Osteoblast (primary cell): ENCODE results near the gene CSMD2. TPM values are rescaled to one million over a fixed set of nuclear protein-coding genes. Genes with fewer than 3 reads are reported as not detected.

Source experiments
- DNase-seq: peaks from one replicate; pipeline ENCODE4 v3.0.0; 2011; ENCODE audit warnings: low spot score, mixed read lengths; ENCODE audit not compliant: insufficient read length; ENCODE audit errors: missing footprints
- H2AFZ ChIP-seq: 2 replicates; pipeline ENCODE4 v1.6.0; 2011; ENCODE audit warnings: mild to moderate bottlenecking, low read length
- H3K27ac ChIP-seq: 2 replicates; pipeline ENCODE4 v1.5.1; 2011; ENCODE audit warnings: mild to moderate bottlenecking, low read depth, low read length, moderate library complexity
- H3K27me3 ChIP-seq: 2 replicates; pipeline ENCODE4 v1.6.0; 2012; ENCODE audit warnings: mild to moderate bottlenecking, control low read depth, inconsistent platforms, low read length, moderate library complexity; ENCODE audit not compliant: insufficient read depth
- H3K36me3 ChIP-seq: 2 replicates; pipeline ENCODE4 v1.5.1; 2011; ENCODE audit warnings: mild to moderate bottlenecking, low read length, control low read depth, moderate library complexity; ENCODE audit not compliant: insufficient read depth
- H3K4me1 ChIP-seq: 2 replicates; pipeline ENCODE4 v1.5.1; 2011; ENCODE audit warnings: mild to moderate bottlenecking, low read length, control low read depth, moderate library complexity; ENCODE audit not compliant: insufficient read depth
- H3K4me2 ChIP-seq: 2 replicates; pipeline ENCODE4 v1.6.0; 2011; ENCODE audit warnings: mild to moderate bottlenecking, low read length; ENCODE audit not compliant: insufficient read depth
- H3K4me3 ChIP-seq: fragments of 200-600 bp; sonication (generic); 3 replicates; pipeline ENCODE4 v1.5.1; 2012; ENCODE audit warnings: mild to moderate bottlenecking, low read length, inconsistent platforms; ENCODE audit not compliant: insufficient read depth
- H3K79me2 ChIP-seq: 2 replicates; pipeline ENCODE4 v1.6.0; 2012; ENCODE audit warnings: mild to moderate bottlenecking, low read length, control low read depth, inconsistent platforms; ENCODE audit not compliant: insufficient read depth
- H3K9me3 ChIP-seq: 2 replicates; pipeline ENCODE4 v1.5.1; 2011; ENCODE audit warnings: low read depth, low read length, control low read depth
- H4K20me1 ChIP-seq: 2 replicates; pipeline ENCODE4 v1.6.0; 2012; ENCODE audit warnings: mild to moderate bottlenecking, low read length, control low read depth; ENCODE audit not compliant: insufficient read depth
- CTCF ChIP-seq: IDR thresholded peaks from 2 replicates; pipeline ENCODE4 v1.5.1; 2011; ENCODE audit warnings: mild to moderate bottlenecking, low read depth, low read length, moderate library complexity; ENCODE audit errors: extremely low read depth
- total RNA-seq: library from RNA; depleted of rRNA; stranded (reverse); fragments of >200 nt; gene quantifications from 2 replicates; pipeline ENCODE4 v1.2.3, GENCODE V29; 2012

Gene CSMD2
- total RNA-seq, 1 donor = 0.36 TPM

- Histone ChIP-seq H3K27me3 (peaks cover 18% of the 10 kb centered on the region), H2AFZ (no peak overlapping the region), H3K4me3 (no peak overlapping the region), H3K79me2 (no peaks in the 10 kb centered on the region), H3K36me3 (no peaks in the 10 kb centered on the region), H3K4me1 (no peaks in the 10 kb centered on the region), H3K4me2 (no peak overlapping the region), H3K9me3 (no peaks in the 10 kb centered on the region), H3K27ac (no peak overlapping the region), H4K20me1 (no peaks in the 10 kb centered on the region)
- TF ChIP-seq CTCF = no peak
- DNase-seq = no peak
These were observed 546.4 kb downstream of the CSMD2 start for GRCh38 chr1:33618636-33619035.

GRCh38 chr1:33617451-33617850 is 547.6 kb downstream of the CSMD2 start:
- no peak overlapping the region for H3K4me2 ChIP-seq
- no peaks in the 10 kb centered on the region for H4K20me1 ChIP-seq
- no peaks in the 10 kb centered on the region for H3K4me1 ChIP-seq
- H3K9me3 ChIP-seq = no peaks in the 10 kb centered on the region
- H3K27me3 ChIP-seq = peaks cover 18% of the 10 kb centered on the region
- no peak overlapping the region for H3K4me3 ChIP-seq
- no peak for DNase-seq
- H3K79me2 ChIP-seq = no peaks in the 10 kb centered on the region
- H2AFZ ChIP-seq = no peak overlapping the region
- no peak overlapping the region for H3K27ac ChIP-seq
- TF ChIP-seq CTCF = no peak
- H3K36me3 ChIP-seq = no peaks in the 10 kb centered on the region

GRCh38 chr1:33616780-33617179 is 548.2 kb downstream of the CSMD2 start:
- Histone ChIP-seq H3K27ac (no peak overlapping the region), H3K4me1 (no peaks in the 10 kb centered on the region), H3K4me3 (no peak overlapping the region), H3K79me2 (no peaks in the 10 kb centered on the region), H3K4me2 (no peak overlapping the region), H4K20me1 (no peaks in the 10 kb centered on the region), H3K9me3 (no peaks in the 10 kb centered on the region), H3K36me3 (no peaks in the 10 kb centered on the region), H2AFZ (no peak overlapping the region), H3K27me3 (peaks cover 18% of the 10 kb centered on the region)
- no peak for TF ChIP-seq CTCF
- no peak for DNase-seq

- Histone ChIP-seq H3K4me1 (no peaks in the 10 kb centered on the region), H3K4me2 (no peak overlapping the region), H2AFZ (no peak overlapping the region), H3K4me3 (no peak overlapping the region), H3K27me3 (peaks cover 18% of the 10 kb centered on the region), H3K27ac (no peak overlapping the region), H4K20me1 (no peaks in the 10 kb centered on the region), H3K36me3 (no peaks in the 10 kb centered on the region), H3K9me3 (no peaks in the 10 kb centered on the region), H3K79me2 (no peaks in the 10 kb centered on the region)
- no peak for DNase-seq
- no peak for TF ChIP-seq CTCF
These were observed 549.5 kb downstream of the CSMD2 start for GRCh38 chr1:33615546-33615945.
